Kidney (tissue), 14 donors: ENCODE measurements around the gene EWSR1. TPM values are rescaled to one million over a fixed set of nuclear protein-coding genes. Genes with fewer than 3 reads are reported as not detected.

Experiments
- DNase-seq, 5 donors: peaks; one replicate each; pipeline ENCODE4 v3.0.0-alpha.2; 2013 to 2020
- FAIRE-seq: peaks from 2 replicates; lab custom pipeline; 2012; peaks lifted over from hg19 to GRCh38; lab: Jason Lieb, UNC
- H3K27ac ChIP-seq, 2 donors: one replicate each; pipeline ENCODE4 v1.7.0; 2013; ENCODE audit warnings: low read depth in 2 of 2, low read length in 2 of 2, inconsistent platforms in 1 of 2
- H3K27me3 ChIP-seq: one replicate; pipeline ENCODE4 v1.7.1; 2013; ENCODE audit warnings: low read length, inconsistent platforms; ENCODE audit not compliant: control insufficient read depth, insufficient read depth
- H3K36me3 ChIP-seq, 3 donors: one replicate each; pipeline versions ENCODE4 v1.7.0 to v1.7.1; 2013; ENCODE audit warnings: low read length in 3 of 3, control low read depth in 1 of 3, inconsistent platforms in 1 of 3; ENCODE audit not compliant: insufficient read depth in 3 of 3, control insufficient read depth in 2 of 3
- H3K4me1 ChIP-seq, 3 donors: one replicate each; pipeline versions ENCODE4 v1.7.0 to v1.7.1; 2013; ENCODE audit warnings: low read length in 3 of 3, inconsistent platforms in 1 of 3, low read depth in 1 of 3; ENCODE audit not compliant: control insufficient read depth in 2 of 3, insufficient read depth in 2 of 3
- H3K4me3 ChIP-seq, 3 donors: one replicate each; pipeline versions ENCODE4 v1.7.0 to v1.8.1; 2013; ENCODE audit warnings: low read length in 3 of 3, control low read depth in 1 of 3, inconsistent platforms in 1 of 3
- H3K9ac ChIP-seq, 3 donors: one replicate each; pipeline versions ENCODE4 v1.7.0 to v1.7.1; 2013; ENCODE audit warnings: low read length in 3 of 3, control low read depth in 1 of 3, inconsistent platforms in 1 of 3
- H3K9me3 ChIP-seq, 3 donors: one replicate each; pipeline versions ENCODE4 v1.7.0 to v1.7.1; 2013; ENCODE audit warnings: low read length in 3 of 3, control low read depth in 1 of 3, inconsistent platforms in 1 of 3; ENCODE audit not compliant: control insufficient read depth in 2 of 3, insufficient read depth in 1 of 3
- CTCF ChIP-seq: IDR thresholded peaks from 3 replicates; pipeline ENCODE4 v1.5.1; 2012; ENCODE audit warnings: mild to moderate bottlenecking, moderate library complexity, borderline replicate concordance; ENCODE audit not compliant: insufficient read depth; ENCODE audit errors: extremely low read depth
- intact Hi-C: fragments of 100-400 bp; cut with DNase I; formaldehyde crosslinking; loops from one replicate; pipeline ENCODE4 v1.11.1; 2022
- polyA plus RNA-seq: library from polyadenylated mRNA; stranded (reverse); fragments of 350-450 nt; fragmentation: Illumina TruSeq; extraction: RNeasy Lipid Tissue Mini Kit (QIAGEN cat#74804); gene quantifications from one replicate; pipeline ENCODE4 v1.2.3, GENCODE V29; 2014; ENCODE audit warnings: low read depth, low replicate concordance; ENCODE audit not compliant: insufficient read depth
- total RNA-seq: library from RNA; stranded (reverse); fragmentation: NEBNext Ultra II Directional; extraction: Animal tissue kit (Norgen Biotek cat#: 25700); gene quantifications from one replicate; pipeline ENCODE4 v1.2.1, GENCODE V29; 2021
- donor health status: control.
- donor health status: control.
- donor health status: control.
- donor health status: control.
- donor health status: control.
- donor health status: DM: yes; HTN: yes; CAD: no.
- donor health status: Normal renal cell carcinoma (clear cell type).

Gene EWSR1
- total and polyA plus RNA-seq, 2 donors from 2014 or later: 124 to 214 TPM

- FAIRE-seq (no peak), DNase-seq (peak in 3 of 5 donors; percentile 50 to 88 (median 80))
- Histone ChIP-seq H3K9ac (peak overlapping the region; percentile 88 to 96 (median 93)), H3K4me1 (peaks cover 0 to 29% (median 16%) of the 10 kb centered on the region in 3 donors), H3K9me3 (no peaks in the 10 kb centered on the region), H3K36me3 (peaks cover 0 to 22% (median 13%) of the 10 kb centered on the region in 3 donors), H3K4me3 (peak overlapping the region; percentile 81 to 92 (median 92)), H3K27me3 (no peaks in the 10 kb centered on the region), H3K27ac (peak overlapping the region; percentile 99 to 100)
- TF ChIP-seq CTCF: no peak
- intact Hi-C loops: no loop called here
These were observed 602 bp downstream of the EWSR1 start for GRCh38 chr22:29268511-29269229.

- no peak for TF ChIP-seq CTCF
- no peaks in the 10 kb centered on the region for H3K9me3 ChIP-seq
- peaks cover 0 to 26% (median 18%) of the 10 kb centered on the region in 3 donors for H3K36me3 ChIP-seq
- H3K27ac ChIP-seq: peak overlapping the region; percentile 99 to 100
- peak overlapping the region; percentile 65 to 96 (median 93) for H3K9ac ChIP-seq
- intact Hi-C loops: no loop called here
- FAIRE-seq: no peak
- peak overlapping the region; percentile 81 to 92 (median 92) for H3K4me3 ChIP-seq
- H3K27me3 ChIP-seq: no peaks in the 10 kb centered on the region
- peak in 1 of 5 donors; percentile 34 for DNase-seq
- H3K4me1 ChIP-seq: peaks cover 0 to 32% (median 16%) of the 10 kb centered on the region in 3 donors
These were observed 1.1 kb downstream of the EWSR1 start for GRCh38 chr22:29269230-29269604.

GRCh38 chr22:29269731-29270474 is 1.8 kb downstream of the EWSR1 start:
- intact Hi-C loops: no loop called here
- Histone ChIP-seq H3K36me3 (peaks cover 0 to 27% (median 16%) of the 10 kb centered on the region in 3 donors), H3K9ac (peak overlapping the region; percentile 65 to 96 (median 93)), H3K9me3 (no peaks in the 10 kb centered on the region), H3K27ac (peak overlapping the region in 1 of 2 donors; percentile 100), H3K27me3 (no peaks in the 10 kb centered on the region), H3K4me3 (peak overlapping the region; percentile 81 to 92 (median 92)), H3K4me1 (peaks cover 0 to 32% (median 19%) of the 10 kb centered on the region in 3 donors)
- no peak for TF ChIP-seq CTCF
- FAIRE-seq: no peak
- DNase-seq: no peak
